HG02852 (cell line): ENCODE results near the gene UBL4A.

ENCODE experiments used
- ATAC-seq: cut with Tn5 transposase; IDR thresholded peaks from one replicate; pipeline ENCODE4 v1.9.1; 2021; ENCODE audit warnings: mild to moderate bottlenecking, moderate library complexity; ENCODE audit not compliant: unreplicated experiment

The UBL4A gene

DNA sequence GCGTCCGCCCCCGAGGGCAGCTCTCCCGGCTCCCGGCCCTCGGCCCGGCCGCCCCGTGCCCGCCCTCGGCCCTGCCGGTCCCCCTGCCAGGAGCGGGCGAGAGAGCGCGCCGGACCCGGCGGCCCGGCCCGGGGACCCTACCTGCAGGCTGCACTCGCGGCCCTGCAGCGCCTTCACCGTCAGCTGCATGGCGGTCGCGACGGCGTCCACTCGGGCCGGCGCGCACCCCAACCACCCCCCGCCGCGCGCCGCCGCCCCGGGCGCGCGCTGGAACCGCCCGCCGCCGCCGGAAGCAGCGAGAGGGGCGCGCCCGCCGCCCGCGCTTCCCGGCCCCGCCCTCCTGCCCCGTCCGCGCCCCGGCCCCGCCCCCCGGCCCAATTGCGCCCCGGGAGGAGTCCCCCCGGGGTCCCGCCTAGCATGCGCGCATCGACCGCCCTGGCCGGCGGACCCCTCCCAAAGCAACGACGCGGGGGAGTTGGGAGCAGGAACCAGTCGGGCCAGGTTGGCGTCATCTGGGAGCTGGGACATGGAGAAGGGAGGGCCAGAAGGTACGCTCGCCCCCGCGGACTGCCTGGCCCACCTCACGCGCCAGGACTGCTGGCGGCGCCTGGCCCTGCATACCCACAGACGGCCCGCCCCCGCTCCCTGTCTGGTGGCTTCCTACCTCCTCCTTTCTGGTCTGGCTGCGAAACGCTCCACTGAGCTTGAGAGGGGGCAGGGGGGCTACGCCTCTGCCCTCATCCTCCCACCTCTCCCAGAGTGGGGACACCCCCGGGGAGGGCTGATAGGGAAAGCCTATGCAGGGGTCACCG lies at the start of gene UBL4A:
Gene UBL4A (minus strand): TSS at position 220 of the 812 bp plus-strand sequence. CDS start 31 bp downstream, at position 189.
- no peak for ATAC-seq

DNA sequence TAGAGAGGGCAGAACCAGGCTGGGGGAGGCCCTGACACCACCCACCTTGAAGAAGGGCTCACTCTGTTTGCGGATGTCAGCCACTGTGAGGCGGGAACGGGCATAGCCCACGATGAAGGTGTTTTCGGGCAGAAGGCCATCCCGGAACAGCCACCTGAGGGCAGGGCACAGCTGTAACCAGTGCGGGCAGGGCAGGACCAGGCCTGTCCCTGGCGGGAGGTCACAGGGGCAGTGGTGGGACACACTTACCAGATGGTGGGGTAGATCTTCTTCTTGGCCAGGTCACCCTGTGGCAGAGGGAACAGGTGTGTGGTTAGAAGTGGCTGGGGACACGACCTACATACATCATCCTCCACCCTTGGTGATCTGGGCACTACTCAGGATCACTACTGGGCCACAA lies 49.5 kb upstream of the UBL4A start:
- ATAC-seq, result no peak

DNA sequence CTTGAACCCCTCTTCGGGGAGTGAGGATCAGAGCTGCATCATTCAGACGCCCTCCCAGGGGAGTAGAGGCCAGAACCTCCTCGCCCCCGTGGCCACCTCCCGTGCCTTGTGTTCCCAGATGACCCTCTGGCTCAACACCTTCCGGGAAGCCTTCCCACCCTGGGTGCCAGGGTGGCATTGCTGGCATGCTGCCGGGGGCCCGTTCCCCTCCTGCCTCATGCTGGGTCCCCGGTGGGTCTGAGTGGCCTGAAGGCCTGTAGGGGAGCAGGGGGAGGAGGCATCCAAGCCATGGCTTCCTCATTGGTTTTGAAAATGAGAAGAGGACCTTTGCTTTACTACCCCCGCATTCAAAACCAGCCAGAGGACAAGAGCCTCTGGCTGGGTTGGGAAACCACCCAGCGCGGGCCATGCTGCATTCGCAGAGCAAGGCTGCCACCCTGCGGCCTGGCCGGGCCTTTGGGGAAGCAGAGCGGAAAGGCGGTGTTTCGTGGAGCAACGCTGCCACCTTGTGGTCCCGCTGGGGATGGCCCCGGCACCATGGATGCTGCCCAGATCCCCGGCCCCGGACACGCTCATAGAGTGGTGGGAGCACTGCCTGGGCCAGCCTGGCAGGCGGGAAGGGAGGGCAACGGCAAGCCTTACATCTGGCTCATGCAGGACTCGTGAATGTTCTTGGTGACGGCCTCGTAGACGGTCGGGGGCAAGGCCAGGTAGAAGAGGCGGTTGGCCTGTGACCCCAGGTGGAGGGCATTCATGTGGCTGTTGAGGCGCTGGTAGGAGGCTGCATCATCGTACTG lies 48.3 kb upstream of the UBL4A start:
- peak; percentile 93 for ATAC-seq

DNA sequence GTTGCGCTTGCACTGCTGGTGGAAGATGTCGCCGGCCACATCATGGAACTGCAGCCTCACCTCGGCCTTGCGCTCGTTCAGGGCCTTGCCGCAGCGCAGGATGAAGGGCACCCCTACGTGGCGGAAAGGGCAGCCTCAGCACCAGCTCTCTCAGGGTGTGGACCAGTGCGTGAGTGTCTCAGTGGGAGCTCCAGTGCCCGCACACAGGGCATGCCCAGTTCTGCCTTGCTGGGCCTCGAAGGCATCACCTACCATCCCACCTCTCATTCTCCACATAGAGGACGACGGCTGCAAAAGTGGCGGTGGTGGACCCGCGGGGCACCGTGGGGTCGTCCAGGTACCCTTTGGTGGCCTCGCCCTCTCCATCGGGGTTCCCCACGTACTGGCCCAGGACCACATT lies 46.3 kb upstream of the UBL4A start:
- ATAC-seq, result no peak

DNA sequence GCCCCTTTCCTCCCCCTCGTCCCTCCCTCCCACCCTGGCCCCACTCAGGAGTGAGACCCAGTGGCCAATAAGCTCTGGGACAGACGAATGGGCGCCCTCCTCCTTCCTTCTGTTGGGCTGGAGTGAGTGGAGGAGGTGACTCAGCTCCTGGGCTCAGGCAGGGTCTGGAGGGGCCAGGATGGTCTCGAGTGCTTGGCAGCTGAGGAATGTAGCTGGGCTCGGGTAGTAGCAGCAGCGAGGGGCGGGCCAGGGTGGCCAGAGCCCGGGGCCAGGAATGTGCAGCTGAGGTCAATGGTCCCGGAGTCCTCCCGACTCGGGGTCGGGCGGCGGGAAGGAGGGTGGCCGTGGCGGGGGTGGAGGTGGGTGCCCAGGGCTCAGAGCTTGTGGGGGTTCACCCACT lies 45.2 kb upstream of the UBL4A start:
- ATAC-seq, result no peak

DNA sequence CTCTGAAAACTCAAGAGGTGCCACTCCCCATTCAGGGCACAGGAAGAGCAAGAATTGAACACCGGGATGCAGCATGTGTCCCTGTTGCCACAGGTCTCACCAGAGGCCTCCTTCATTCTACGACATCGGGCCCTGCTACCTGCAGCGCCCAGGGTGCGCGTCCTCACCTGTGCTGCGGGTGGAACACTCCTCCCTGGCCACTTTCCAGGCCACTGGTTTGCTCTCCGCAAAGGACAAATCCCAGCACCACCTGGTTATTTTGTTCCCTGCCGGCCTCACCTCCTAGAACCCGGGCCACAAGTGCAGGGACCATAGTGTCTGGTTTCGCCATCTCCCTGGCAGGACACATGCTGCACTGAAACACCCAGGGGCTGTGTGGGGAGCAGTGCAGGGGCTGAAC lies 43.9 kb upstream of the UBL4A start:
- no peak for ATAC-seq

DNA sequence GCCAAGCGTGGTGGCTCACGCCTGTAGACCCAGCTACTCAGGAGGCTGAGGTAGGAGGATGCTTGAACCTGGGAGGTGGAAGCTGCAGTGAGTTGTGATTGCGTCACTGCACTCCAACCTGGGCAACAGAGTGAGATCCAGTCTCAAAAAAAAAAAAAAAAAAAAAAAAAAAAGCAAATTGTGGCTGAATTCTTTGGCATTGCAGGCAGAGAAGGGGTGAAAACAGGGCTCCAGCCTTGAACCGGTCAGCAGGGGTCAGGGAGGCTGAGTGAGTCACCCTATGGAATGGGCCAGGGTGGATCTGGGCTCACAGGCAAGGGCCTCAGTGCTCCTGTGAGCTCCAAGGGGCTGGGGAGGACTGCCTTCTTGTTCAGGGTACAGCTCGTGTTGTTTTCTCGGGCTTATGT lies 42.8 kb upstream of the UBL4A start:
- ATAC-seq, result no peak

DNA sequence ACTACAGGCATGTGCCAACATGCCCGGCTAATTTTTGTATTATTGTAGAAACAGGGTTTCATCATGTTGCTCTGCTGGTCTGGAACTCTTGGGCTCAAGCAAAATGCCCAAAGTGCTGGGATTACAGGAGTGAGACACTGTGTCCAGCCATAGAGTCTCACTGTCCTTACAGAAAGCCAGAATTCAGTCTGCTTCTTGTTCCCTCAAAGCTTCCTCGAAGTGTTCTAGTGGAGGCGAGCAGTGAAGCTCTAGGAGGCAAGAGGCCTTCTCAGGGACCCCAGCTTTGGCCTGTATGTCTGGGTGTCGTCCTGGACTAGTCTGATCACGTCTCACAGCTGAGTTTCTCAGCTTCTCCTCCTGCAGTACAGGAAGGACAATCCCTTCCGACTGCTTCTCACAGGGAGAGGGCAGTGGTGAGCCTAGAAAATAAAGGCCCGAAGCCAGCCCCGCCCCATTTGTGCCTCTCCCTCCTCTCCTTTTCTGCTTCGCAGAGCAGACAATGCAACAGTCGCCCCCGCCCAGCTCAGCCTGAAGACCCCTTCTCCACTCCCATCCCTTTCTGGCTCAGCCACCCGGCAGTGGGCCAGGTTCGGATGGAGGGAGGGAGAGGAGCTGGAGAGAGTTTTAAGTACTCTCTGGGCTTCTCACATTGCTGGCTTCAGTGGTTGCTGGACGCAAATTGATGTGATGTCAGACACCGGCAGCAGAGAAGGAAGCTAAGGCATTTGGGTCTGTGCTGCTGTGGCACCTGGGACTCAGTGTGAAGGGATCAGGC lies 40.7 kb upstream of the UBL4A start:
- peak; percentile 84 for ATAC-seq

DNA sequence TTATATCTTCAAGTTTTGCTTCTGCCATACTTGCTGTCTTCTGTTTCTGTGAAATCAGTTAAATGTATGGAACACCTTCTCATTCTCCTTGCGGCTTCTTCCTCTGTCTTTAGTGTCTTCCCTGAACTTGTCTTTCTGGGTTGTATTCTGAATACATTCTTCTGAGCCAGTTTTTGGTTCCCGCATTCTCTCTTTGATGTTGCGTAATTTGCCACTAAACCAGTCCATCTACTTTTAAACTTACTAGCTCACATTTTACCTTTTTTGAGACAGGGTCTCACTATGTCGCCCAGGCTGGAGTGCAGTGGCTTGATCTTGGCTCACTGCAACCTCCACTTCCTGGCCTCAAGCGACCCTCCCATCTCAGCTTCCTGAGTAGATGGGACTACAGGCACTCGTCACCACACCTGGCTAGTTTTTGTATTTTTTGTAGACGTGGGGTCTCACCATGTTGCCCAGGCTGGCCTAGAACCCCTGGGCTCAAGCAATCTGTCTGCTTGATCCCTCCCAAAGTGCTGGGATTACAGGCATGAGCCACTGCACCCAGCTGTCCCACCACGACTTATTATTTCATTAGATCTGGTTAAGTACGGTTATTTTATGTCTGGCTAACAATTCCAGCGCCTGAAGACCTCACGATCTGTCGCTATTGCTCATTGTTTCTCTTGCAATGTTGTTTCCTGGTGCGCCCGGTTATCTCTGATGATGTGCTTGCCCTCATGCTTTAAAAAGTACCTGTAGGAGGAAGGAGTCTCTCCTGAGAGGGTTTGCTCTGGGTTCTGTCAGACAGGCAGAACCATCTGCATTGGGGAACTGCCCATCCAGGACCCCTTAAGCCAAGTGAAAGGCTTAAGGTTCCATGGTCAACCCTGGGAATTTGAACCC lies 39.4 kb upstream of the UBL4A start:
- ATAC-seq, result no peak

DNA sequence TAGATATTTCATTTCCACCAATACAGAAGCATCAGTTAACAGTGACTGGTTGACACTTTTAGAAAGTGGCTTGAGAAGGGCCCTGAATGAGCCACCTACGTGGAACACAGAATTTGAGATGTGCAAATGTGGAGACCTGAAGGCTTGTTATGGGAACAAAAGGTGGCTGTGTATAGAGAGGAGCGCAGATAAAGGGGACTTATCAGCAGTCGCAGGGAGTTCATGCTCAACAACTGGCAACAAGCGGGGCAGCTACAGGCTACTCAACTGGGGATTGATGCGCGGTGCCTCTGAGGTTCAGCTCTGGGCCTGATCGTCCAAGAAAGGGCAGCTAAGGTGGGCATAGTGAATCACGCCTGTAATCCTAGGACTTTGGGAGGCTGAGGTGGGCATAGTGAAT lies 33.0 kb upstream of the UBL4A start:
- no peak for ATAC-seq

DNA sequence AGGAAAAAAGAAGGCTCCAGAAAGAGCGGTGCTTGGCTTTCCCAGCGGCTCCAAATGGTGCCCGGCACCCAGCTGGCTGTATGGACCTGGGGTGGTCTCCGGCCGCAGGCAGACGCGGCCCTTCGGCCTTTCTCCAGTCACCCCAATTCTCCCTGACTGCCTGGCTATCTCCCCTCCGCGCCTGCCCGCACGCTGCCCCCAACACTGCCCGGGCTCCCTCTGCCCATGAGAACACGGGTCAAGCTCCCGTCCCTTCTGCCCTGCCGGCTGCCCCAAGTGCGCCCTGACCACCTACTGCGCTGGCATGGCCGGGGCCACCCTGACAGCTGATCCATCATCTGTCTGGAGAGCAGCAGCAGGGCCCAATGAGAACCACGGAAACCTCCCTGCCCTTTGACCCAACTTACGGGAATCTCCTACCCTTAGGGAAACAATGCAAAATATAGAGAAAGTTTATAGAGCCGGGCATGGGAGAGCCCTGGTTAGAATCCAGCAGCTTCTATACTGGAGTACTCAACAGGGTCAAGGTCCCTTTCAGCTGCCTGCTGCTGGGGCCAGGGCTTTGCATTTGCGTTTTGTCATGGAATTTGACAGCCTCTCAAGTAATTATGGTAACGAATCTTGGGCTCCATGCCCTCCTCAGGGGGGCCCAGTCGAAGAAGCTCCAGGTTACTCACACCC lies 30.8 kb upstream of the UBL4A start:
- no peak for ATAC-seq

DNA sequence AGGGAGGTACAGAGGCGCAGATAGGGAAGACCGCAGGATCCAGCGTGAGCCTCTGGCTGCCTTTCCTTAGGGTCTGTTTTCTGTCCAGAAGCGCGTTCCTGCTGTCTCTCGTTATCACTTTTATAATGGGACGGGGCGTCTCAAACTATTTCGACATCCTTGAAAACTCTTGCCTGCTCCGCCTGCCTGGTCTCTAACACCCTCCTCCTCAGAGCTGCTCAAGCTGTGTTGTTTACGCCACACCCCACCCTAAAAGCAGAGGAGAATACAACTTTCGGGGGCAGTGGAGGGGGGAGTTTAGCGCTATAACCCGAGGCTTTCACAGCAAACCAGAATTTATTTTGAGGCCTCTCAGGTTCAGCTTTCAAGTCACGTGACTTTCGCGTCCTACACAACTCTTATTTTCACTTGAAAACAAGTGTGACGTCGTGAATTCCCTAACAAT lies 30.3 kb upstream of the UBL4A start:
- no peak for ATAC-seq

DNA sequence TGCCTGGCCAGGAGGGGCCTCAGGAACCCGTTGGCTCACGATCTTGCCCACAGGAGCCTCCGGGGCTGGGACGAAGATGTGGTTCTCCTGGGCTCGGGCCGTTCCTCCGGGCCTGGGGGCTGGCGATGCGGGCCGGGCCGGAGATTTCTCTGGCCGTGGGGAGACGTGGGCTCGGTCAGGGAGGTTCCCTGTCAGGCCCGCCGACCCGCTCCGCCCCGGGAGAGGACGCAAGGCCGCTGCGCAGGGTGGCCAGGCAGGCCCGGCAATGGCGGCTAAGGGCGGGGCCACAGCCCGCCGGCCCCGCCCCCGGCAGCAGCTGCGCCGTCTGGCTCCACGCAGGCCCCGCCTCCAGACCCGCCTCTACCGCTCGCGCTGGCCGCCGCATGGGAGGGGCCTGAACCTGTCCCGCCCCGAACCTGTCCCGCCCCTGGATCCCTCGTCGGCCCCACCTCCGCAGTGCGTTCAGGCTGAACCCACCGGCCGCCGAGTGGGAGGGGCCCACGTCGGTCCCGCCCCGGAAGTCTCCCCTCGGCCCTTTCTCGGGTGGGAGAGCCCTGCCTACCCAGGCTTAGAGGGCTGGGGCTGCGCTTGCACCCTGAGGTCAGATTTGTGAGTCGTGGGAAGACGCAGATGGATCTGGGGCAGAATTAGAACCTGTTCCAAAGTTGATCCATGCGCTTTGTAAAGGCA lies 29.7 kb upstream of the UBL4A start, which contains the start of gene FAM3A:
Gene FAM3A (minus strand): TSS at position 267 of the 690 bp plus-strand sequence. CDS start 460 bp downstream, outside the sequence.
- peak; percentile 85 for ATAC-seq

DNA sequence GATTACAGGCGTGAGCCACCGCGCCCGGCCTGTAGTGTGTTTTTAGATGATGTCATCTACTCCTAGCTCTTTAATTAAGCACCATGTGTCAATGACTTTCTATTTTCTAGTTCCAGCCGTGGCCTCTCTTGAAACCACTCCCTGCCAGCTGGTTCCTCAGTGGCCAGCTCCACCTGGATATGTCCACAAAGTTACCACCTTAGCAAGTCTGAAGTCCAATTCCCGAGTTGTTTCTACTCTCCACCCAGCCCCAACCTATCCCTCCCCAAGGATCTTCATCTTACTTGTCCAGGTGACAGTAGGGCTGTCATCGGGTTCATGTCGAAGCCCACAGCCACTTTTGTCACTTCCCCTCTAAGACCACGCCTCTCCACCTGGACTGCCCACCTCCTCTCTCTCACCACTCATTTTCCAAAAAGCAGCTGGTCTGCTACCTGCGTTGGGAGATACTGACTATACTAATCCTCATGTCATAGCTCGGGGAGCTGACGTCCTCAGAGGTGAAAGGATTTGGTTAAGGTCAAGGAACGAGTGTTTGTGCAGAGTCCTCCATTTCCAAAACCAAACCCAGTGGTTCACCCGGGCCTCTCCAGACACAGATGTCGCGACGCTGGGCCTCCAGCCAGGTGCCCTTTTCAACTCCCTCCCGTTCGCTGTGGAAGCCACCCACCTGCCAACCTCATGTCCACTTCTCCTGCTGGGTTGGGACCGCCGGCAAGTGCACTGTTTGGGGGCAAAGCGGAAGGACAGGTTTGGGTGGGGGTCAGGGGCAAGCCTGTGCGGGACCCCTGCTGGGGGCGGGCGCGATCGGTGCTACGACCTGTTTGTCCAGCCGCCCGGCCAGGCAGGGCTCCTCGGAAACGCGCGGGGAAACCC lies 28.9 kb upstream of the UBL4A start:
- no peak for ATAC-seq

DNA sequence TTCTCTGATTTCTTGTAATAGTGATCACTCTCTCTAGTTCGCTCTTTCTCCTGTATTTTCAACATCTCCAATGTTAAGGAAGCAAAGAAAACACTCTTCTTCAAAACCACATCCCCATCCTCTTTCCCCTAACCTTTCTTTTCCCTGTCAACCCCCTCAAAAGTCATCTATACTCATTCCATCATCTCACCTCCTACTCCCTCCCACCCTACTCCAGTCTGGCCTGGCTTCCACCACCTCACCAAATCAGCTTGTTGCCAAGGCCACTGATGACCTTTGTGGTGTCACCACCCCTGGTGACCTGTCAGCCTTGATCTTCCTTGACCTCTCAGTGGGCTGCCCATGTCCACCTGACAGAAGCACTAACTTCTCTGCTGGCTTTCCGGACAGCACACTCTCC lies 27.3 kb upstream of the UBL4A start:
- no peak for ATAC-seq

DNA sequence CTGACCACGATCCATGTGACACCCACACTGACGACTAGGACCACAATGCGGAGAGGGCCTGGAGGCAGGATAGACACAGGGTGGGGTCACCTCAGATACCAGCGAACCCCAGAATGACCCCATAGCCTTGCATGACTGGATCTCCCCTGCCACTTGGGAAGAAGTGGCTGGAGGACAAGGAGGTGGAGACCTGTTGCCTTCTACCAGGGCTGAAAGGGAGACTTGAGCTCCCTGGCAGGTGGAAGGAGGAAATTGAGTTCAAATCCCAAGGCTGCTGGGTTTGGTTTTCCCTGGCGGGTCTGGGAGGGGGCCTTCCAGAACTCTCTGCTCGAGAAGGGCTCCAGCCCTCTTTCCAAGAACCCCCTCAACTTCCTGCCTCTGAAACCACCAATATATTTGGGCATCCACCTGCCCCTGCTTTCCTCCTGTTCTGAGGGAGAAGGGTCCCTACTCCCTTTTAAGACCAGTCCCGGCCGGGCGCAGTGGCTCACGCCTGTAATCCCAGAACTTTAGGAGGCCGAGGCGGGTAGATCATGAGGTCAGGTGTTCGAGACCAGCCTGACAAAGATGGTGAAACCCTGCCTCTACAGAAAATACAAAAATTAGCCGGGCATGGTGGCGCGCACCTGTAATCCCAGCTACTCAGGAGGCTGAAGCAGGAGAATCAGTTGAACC lies 26.6 kb upstream of the UBL4A start:
- ATAC-seq, result no peak

DNA sequence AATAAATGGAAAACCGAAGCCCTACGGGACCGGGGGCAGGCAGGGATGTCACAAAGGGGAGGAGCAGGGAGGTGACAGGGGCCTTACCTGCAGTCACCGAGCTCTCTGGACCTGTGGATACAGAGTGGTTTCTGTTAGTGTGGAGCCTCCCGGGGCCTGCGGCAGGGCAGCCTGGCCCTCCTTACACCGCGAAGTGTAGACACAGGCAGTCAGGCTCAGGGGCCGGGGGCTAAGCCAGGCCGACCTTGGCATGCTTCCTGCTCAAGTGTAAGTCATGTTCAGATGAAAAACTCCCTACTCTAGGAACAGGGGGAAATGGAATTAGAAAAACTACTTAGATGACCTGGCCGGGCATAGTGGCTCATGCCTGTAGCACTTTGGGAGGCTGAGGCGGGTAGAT lies 25.3 kb upstream of the UBL4A start:
- ATAC-seq, result no peak

DNA sequence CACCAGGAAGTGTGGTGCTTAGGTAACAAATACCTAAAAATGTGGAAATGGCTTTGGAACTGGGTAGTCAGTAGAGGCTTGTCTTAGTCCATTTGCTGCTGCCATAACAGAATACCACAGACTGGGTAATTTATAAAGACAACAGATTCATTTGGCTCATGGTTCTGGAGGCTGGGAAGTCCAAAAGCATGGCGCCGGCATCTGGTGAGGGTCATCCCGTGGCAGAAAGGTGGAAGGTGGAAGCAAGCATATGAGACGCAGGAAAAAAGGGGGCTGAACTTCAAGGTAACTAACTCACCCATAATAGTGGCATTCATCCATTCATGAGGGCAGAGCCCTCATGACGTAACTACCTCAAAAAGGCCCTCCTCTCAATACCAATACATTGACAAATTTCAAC lies 23.0 kb upstream of the UBL4A start:
- ATAC-seq, result no peak
